Stimulated activated CD8-positive, alpha-beta memory T cell treated with anti-CD3 and anti-CD28 coated beads, Interleukin-4, amount 100 ng/mL, for 24 hours (primary cell): ENCODE measurements around the gene SCN8A.
"Not testable (repeated sequence)": the region's sequence is repeated elsewhere in the genome, so short reads cannot be mapped to it uniquely, and the experiment has no call there.

ENCODE experiments used
- DNase-seq: peaks from one replicate; pipeline ENCODE4 v3.0.0-alpha.2; 2020; ENCODE audit warnings: low read depth

SCN8A gene

GRCh38 chr12:51622564-51622963 lies 31.5 kb downstream of the SCN8A start:
- no peak for DNase-seq

GRCh38 chr12:51625370-51625769 lies 34.3 kb downstream of the SCN8A start:
- DNase-seq = no peak

- no peak for DNase-seq
Observed at GRCh38 chr12:51626115-51626514, 35.1 kb downstream of the SCN8A start.

- no peak for DNase-seq
Observed at GRCh38 chr12:51626629-51627028, 35.6 kb downstream of the SCN8A start.

GRCh38 chr12:51630256-51630880 lies 39.3 kb downstream of the SCN8A start:
- DNase-seq = no peak

- no peak for DNase-seq
Observed at GRCh38 chr12:51630986-51631385, 40.0 kb downstream of the SCN8A start.

- no peak for DNase-seq
Observed at GRCh38 chr12:51631591-51631990, 40.6 kb downstream of the SCN8A start.

- no peak for DNase-seq
Observed at GRCh38 chr12:51632623-51633022, 41.6 kb downstream of the SCN8A start.

- no peak for DNase-seq
Observed at GRCh38 chr12:51635346-51635745, 44.3 kb downstream of the SCN8A start.

GRCh38 chr12:51636581-51636980 lies 45.5 kb downstream of the SCN8A start:
- DNase-seq = no peak

GRCh38 chr12:51636986-51637385 lies 46.0 kb downstream of the SCN8A start:
- DNase-seq = no peak

GRCh38 chr12:51639361-51639760 lies 48.3 kb downstream of the SCN8A start:
- no peak for DNase-seq

- DNase-seq = no peak
Observed at GRCh38 chr12:51642286-51642685, 51.3 kb downstream of the SCN8A start.

- DNase-seq = no peak
Observed at GRCh38 chr12:51643951-51644350, 52.9 kb downstream of the SCN8A start.

GRCh38 chr12:51644691-51645090 lies 53.7 kb downstream of the SCN8A start:
- not testable (repeated sequence) for DNase-seq

GRCh38 chr12:51645961-51646360 lies 54.9 kb downstream of the SCN8A start:
- DNase-seq = no peak

GRCh38 chr12:51647647-51648046 lies 56.6 kb downstream of the SCN8A start:
- DNase-seq = no peak

GRCh38 chr12:51653431-51653830 lies 62.4 kb downstream of the SCN8A start:
- no peak for DNase-seq

- no peak for DNase-seq
Observed at GRCh38 chr12:51661199-51661598, 70.2 kb downstream of the SCN8A start.

- DNase-seq = no peak
Observed at GRCh38 chr12:51661836-51662235, 70.8 kb downstream of the SCN8A start.

GRCh38 chr12:51662728-51663154 lies 71.7 kb downstream of the SCN8A start:
- no peak for DNase-seq

- no peak for DNase-seq
Observed at GRCh38 chr12:51663390-51663789, 72.4 kb downstream of the SCN8A start.

- DNase-seq = no peak
Observed at GRCh38 chr12:51666696-51667095, 75.7 kb downstream of the SCN8A start.

- DNase-seq = no peak
Observed at GRCh38 chr12:51667269-51667668, 76.2 kb downstream of the SCN8A start.

- no peak for DNase-seq
Observed at GRCh38 chr12:51669271-51669670, 78.2 kb downstream of the SCN8A start.
